Adipose tissue (tissue), 3 donors: ENCODE measurements around the gene SUMF1. TPM values are rescaled to one million over a fixed set of nuclear protein-coding genes. Genes with fewer than 3 reads are reported as not detected.

Experiments used
- H3K27ac ChIP-seq: one replicate; pipeline ENCODE4 v1.5.1; 2013; ENCODE audit warnings: low read depth, low read length
- WGBS, 3 donors: extraction: QIAGEN DNeasy Blood & Tissue Kit; methylation state at CpG; one replicate each; pipeline ENCODE4 v1.1.7; 2013; 5-methylcytosine and 5-hydroxymethylcytosine counted together
- polyA plus RNA-seq, 3 donors: library from polyadenylated mRNA; stranded (reverse); fragments of 200-250 nt; gene quantifications; one replicate each; pipeline ENCODE4 v1.2.3, GENCODE V29; 2013
- donor health status: healthy with polysubstance abuse.
- donor health status: Bipolar disorder and iron deficiency.
- donor health status: healthy.

The SUMF1 gene
- polyA plus RNA-seq, 3 donors: 11.5 to 19.7 (median 16.5) TPM

- WGBS, 3 donors: 44 to 92% (median 90%) methylated on average over 6 of the region's 6 CpGs
- no peak overlapping the region for H3K27ac ChIP-seq
Observed at GRCh38 chr3:4360817-4361216, 106.3 kb downstream of the SUMF1 start.

DNA sequence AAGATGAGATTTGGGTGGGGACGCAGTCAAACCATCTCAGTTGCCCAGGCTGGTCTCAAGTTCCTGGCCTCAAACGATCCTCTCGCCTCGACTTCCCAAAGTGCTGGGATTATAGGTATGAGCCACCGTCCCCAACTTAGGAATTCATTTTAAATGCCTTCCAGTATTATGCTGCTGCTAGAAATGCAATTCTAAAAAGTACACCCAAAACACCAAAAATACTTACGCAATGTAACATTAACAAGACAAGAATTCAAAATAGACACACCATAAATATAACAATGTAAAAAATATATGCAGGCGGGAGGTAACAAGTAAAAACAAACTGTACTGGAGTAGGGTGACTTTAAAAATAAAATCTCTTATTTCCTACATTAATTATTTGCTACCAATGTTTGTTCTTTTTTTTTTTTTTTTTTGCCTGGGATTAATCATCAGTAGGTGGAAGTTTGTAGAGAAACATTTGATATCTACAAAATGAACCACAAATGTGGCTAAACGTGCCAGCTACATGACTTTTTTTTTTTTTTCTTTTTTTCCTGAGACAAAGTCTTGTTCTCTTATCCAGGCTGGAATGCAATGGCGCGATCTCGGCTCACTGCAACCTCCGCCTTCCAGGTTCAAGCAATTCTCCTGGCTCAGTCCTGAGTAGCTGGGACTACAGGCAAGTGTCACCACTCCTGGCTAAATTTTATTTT, 107.1 kb downstream of the SUMF1 start:
- 80 to 96% (median 85%) methylated on average over 12 of the region's 12 CpGs for WGBS, 3 donors
- H3K27ac ChIP-seq: no peak overlapping the region

- 77 to 87% (median 86%) methylated on average over 4 of the region's 4 CpGs for WGBS, 3 donors
- H3K27ac ChIP-seq: no peak overlapping the region
Observed at GRCh38 chr3:4358273-4358672, 108.8 kb downstream of the SUMF1 start.

DNA sequence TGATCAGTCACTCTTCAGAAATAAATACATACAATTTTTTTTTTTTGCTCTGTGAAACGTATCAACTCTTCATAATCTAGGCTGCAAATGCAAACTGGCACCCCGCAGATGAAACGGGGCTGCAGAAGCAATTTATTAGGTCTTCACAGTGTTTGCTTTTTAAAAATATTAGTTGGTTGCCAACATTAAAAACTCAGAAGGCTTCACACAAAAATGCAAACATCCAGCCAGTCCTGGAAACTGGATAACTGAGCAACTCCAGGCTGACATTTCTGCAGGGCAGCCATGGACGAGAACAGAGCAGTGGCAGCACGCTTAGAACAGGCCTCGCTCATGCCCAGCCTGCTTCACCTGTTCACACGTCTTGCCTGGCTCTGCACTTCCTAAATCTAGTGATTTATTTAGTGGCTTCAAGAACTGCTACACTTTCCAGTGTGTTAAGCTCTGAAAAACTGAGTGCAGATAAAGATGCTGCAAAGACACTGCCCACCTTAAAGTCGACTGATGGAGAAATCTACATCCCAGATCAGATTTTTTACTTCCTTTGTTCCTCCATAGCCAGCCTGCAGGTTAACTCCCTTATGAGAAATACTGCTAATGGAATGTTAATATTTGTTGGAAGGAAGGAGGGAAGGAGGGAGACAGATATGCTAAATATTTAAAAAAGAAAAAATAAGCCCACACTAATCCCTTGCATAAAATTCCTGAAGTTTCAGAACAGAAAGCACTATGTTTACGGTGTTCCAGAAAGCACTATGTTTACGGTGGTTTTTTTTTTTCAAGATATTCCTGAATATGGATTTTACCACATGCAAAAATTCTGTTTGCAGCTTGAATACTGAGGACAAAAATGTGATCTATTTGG, 110.3 kb downstream of the SUMF1 start:
- 76 to 78% (median 77%) methylated on average over 10 of the region's 10 CpGs for WGBS, 3 donors
- no peak overlapping the region for H3K27ac ChIP-seq

DNA sequence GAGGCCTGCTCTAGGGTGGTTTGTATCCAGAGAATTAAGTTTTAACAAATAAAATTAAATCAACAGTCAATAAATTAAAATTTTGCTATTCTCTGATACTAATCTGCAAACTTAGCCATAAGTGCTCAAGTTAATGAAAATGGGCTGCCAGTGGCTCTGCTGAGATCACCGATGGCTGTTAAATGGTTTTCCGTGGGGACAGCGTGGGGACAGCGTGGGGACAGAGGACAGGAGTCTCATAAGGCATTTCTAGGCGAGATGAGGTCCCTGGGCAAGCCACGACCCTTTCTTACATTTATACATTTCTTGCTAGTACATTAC, 110.9 kb downstream of the SUMF1 start:
- 74 to 82% (median 75%) methylated on average over 6 of the region's 6 CpGs for whole genome bisulfite sequencing, 3 donors
- H3K27ac ChIP-seq: no peak overlapping the region

DNA sequence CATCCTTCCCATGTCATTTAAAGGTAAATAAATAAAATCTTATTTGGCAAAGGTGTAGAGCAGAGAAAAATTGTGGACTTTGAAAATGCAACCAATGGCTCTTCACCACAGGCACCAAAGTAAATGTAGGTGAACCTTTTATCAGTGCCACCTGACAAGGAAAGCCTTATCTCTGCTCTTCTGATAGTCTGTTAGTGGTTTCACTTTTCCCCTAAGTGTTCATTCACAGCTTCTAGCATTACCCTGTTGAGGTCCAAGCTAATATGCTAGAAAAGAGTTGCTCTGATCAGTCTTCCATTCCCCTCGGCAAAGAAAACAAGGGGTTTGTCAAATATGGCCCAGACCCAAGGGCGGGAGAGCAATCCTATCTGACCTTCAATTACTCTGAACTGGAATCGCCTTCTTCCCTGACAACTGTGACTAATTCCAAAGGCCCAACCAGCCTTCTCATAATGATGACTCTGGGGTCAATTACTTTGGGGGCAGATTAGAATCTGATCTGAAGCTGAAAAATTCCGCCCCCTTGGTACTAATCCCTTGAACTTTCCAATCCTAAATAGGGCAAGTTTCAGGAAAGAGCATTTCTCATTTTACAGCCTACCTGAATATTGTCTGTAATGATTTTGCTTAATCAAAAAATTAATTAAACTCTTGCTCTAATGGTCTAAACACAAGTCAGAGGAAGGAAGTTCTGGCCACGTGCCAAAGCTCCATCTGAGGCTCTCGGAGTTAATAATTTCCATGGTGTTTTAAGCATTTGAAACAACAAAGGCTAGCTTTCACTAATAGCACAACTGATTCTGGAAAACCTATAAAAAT, 111.5 kb downstream of the SUMF1 start:
- no peak overlapping the region for H3K27ac ChIP-seq
- 24 to 52% (median 47%) methylated on average over 6 of the region's 6 CpGs for WGBS, 3 donors

DNA sequence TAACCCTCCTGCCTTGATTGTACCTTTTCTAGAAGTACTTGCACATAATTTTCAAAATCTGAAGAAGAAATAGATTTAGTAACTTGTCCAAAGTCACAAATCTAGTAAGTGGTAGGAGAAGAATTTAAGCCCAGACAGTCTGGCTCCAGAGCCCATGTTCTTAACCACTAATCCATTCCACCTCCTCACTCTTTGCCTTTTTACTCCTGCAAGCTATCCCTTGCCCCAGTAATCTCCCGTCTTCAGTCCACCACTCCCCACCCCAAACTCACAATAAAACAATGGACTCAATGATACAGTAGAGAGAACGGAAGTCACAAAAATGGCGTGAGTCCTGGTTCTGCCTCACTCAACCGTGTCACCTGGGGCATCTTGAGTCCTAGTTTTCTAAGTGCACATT, 115.2 kb downstream of the SUMF1 start:
- no peak overlapping the region for H3K27ac ChIP-seq
- WGBS, 3 donors: 94 to 95% (median 94%) methylated on average over 4 of the region's 4 CpGs

GRCh38 chr3:4351164-4351855, 115.8 kb downstream of the SUMF1 start:
- no peak overlapping the region for H3K27ac ChIP-seq
- 26 to 55% (median 34%) methylated on average over 11 of the region's 11 CpGs for WGBS, 3 donors

GRCh38 chr3:4350789-4351163, 116.3 kb downstream of the SUMF1 start:
- 0 to 2% (median 1%) methylated on average over 2 of the region's 2 CpGs for WGBS, 3 donors
- no peak overlapping the region for H3K27ac ChIP-seq

DNA sequence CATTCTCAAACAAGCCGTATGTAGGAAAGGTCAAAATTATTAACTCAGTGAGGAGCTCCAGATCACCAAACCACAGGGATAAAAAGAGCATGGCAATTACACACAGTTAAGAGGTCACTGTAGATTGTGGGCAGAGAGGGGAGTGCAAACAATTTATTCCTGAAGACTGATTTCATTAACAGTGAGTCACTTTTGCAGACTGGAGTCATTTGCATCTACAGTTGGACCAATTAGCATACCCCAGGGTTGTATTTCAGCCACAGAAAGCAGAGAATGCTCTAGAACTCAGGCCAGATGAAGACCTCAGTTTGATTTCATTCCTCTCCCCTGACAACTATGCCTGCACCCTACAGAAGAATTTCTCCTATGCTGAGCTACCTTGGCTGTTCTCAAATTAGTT, 123.8 kb downstream of the SUMF1 start:
- 81 to 85% (median 81%) methylated on average over 1 of the region's 1 CpG for WGBS, 3 donors
- no peak overlapping the region for H3K27ac ChIP-seq

DNA sequence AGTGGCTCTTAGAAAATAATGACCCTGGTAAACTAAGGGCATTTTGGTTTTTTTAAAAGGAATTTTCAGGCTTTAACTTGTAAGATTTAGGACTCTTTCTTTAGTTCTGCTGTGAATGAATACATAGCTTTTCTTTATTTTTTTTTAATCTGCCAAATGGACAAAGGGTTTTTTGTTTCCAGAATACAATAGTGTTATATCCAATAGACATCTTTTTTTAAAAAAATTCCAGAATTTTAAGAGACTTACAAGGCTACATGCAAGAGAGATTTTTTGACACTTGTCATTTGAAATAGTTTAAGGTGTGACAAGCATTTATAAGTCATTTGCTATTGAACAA, 125.8 kb downstream of the SUMF1 start:
- no peak overlapping the region for H3K27ac ChIP-seq

DNA sequence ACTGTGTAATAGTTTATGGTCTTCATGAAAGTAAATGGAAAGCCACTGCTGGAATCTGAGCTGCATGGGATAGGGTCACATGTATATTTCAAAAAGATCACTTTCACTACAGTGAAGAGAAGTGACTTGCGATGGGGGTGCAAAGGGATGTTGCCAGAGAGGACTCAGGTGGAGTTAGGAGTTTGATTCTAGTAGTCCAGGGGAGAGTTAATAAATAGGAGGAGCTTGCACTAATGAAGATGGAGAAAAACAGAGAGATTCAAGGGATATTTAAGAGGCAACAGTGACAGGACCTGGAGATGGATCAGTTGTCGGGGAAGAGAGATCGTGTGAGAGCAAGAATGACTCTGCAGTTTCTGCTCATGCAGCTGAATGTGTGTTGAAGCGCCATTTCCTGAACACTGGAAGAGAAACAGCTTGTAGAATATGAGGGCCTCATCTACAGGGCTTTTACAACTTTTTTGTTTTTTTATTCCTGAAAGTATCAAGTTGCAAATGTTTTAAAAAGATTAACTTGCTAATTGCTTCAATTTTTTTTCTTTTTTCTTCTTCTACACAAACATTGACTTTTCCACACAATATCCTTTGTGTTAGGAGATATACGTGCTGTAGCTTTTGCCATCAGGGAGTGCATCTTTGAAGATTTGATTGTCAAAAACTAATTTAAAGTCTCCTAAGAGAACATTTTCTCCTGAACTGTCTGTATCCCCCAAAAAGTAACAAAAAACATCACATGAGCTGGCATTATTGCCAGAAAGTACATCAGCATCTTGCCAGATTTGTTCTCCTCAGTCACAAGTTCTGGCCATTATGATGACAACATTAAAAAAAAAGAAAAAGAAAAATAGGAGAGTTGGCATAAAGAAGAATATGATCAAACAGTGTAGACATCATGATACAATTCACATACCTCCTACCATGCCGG, 126.4 kb downstream of the SUMF1 start:
- H3K27ac ChIP-seq: no peak overlapping the region
- 57 to 84% (median 68%) methylated on average over 6 of the region's 6 CpGs for WGBS, 3 donors

DNA sequence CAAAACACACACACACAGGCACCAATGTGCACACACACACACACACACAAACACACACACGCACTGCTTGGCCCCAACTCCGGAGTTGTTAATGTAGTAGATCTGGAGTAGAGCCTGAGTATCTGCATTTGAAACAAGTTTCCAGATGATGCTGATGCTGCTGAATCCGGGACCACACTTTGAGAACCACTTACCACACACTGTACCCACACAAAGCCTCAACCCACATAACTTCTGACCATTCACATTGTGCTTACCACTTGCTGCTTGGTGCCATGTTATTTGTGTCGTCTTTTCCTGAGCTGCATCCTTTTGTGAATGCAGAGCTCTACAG, 127.0 kb downstream of the SUMF1 start:
- H3K27ac ChIP-seq: no peak overlapping the region
- WGBS, 3 donors: 85 to 98% (median 97%) methylated on average over 4 of the region's 4 CpGs

DNA sequence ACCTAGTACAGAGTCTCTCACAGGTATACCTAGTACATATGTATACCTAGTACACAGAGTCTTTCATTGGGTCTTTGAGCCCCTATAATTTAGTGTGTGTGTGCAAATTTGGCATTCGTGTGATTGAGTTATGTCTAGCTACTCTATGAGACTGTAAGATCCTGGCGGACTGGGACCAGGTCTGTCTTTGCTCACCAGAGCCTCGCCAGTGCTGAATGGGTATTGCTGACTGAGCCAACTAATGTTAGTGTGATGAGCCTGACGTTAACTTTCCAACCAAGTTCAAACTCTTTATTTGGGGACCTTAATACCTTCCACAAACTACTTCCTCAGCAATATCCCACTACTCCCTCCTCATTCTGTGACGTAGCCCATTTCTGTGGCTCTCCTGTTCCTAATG, 128.3 kb downstream of the SUMF1 start:
- H3K27ac ChIP-seq: no peak overlapping the region
- 86 to 96% (median 95%) methylated on average over 5 of the region's 5 CpGs for WGBS, 3 donors

- H3K27ac ChIP-seq: no peak overlapping the region
- WGBS, 3 donors: 50 to 63% (median 59%) methylated on average over 3 of the region's 3 CpGs
Observed at GRCh38 chr3:4336850-4337546, 130.1 kb downstream of the SUMF1 start.

DNA sequence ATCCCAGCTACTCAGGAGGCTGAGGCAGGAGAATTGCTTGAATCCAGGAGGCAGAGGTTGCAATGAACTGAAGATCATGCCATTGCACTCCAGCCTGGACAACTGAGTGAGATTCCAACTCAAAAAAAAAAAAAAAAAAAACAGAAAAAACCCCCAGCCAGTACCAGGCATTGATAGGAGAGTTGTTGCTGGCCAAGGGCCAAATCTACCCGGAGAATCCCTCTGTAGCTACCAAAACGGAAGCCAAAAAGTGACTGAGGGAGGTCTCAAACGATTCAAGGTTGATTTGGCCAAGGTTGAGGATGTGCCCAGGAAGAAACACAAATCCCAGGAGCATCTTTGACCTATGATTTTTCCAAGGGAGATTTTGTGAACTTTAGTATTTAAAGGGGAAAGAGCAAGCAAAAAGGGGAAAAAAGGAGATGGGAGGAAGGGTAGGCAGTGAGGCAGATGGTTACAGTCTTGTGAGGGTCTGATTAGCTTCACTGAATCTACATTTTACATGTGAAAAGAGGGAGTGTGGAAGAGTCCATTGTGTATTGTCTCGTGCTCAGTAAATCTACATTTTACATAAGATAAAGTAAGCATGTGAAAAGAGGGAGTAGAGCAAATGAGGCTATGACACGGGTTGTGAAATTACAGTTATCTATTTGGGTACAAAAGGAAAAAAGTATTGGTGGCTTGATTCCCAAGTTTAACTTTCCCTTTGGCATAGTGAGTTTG, 131.1 kb downstream of the SUMF1 start:
- H3K27ac ChIP-seq: no peak overlapping the region
- WGBS, 3 donors: 54 to 65% (median 63%) methylated on average over 5 of the region's 5 CpGs

DNA sequence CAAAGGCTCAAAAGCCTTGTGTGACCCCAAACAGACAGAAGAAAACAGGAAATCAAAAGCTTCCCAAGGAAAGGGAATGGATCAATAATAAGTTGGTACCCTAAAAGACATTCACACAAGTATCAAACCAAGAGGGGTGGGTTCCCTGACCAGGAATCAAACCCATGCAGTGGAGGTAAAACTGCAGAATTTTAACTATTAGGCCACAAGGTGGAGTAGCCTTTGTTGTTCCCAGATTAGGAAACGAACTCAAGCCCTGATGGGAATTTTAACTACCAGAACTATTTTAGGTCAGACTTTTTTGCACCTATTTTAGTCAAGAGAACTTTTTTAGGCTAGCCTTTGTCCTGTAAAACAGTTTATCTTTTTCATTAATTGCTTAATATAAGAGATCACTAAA, 132.5 kb downstream of the SUMF1 start:
- WGBS, 3 donors: 41 to 58% (median 44%) methylated on average over 1 of the region's 1 CpG

More for the DNA sequence above, 132.5 kb downstream of the SUMF1 start:
- H3K27ac ChIP-seq: no peak overlapping the region
